Endothelial cell of umbilical vein (primary cell): ENCODE measurements around the gene KCNK13. TPM values are rescaled to one million over a fixed set of nuclear protein-coding genes. Genes with fewer than 3 reads are reported as not detected.

Experiments used
- BruUV-seq: library from RNA; stranded (reverse); fragments of 400-500 nt; replicated peaks from 2 replicates; lab custom pipeline; 2021; lab: Mats Ljungman, UMichigan
- CTCF ChIA-PET: fragments of 300-600, 350-600 bp; sonication (Branson Sonifier 250); formaldehyde crosslinking; loops from one replicate; lab custom pipeline; 2021; ENCODE audit warnings: antibody characterized with exemption, inconsistent platforms; lab: Charles Lee
- POLR2A ChIA-PET: fragments of 300-600, 350-600 bp; sonication (Branson Sonifier 250); formaldehyde crosslinking; loops from one replicate; lab custom pipeline; 2021; ENCODE audit warnings: antibody characterized with exemption, inconsistent platforms; lab: Charles Lee
- DNase-seq: peaks from one replicate; pipeline ENCODE4 v3.0.0-alpha.2; 2011; ENCODE audit warnings: low read depth, low spot score
- FAIRE-seq: peaks from 2 replicates; lab custom pipeline; 2011; peaks lifted over from hg19 to GRCh38; lab: Jason Lieb, UNC
- H2AFZ ChIP-seq: 2 replicates; pipeline ENCODE4 v1.6.0; 2012; ENCODE audit warnings: low read depth, low read length, control low read depth, inconsistent platforms
- H3K27ac ChIP-seq: 2 replicates; pipeline ENCODE4 v1.5.1; 2011; ENCODE audit warnings: low read depth, mild to moderate bottlenecking, control low read depth, low read length, moderate library complexity; ENCODE audit not compliant: insufficient read depth
- H3K27me3 ChIP-seq, 2 experiments: 2 replicates each; pipeline versions ENCODE4 v1.6.0 to v1.6.1; 2011; ENCODE audit warnings: low read length in 2 of 2, mixed read lengths in 1 of 2; ENCODE audit not compliant: control insufficient read depth in 2 of 2, insufficient read depth in 2 of 2
- H3K36me3 ChIP-seq, 2 experiments: 2 replicates in 1 of 2; 3 replicates in 1 of 2; pipeline ENCODE4 v1.5.1; 2011; ENCODE audit warnings: low read length in 2 of 2, mild to moderate bottlenecking in 1 of 2, moderate library complexity in 1 of 2; ENCODE audit not compliant: control insufficient read depth in 2 of 2, insufficient read depth in 2 of 2; ENCODE audit errors: extremely low read depth in 1 of 2
- H3K4me1 ChIP-seq: 3 replicates; pipeline ENCODE4 v1.5.1; 2011; ENCODE audit warnings: mild to moderate bottlenecking, low read length; ENCODE audit not compliant: control insufficient read depth, insufficient read depth; ENCODE audit errors: extremely low read depth
- H3K4me2 ChIP-seq: 2 replicates; pipeline ENCODE4 v1.6.1; 2011; ENCODE audit warnings: low read length, control low read depth, mixed read lengths; ENCODE audit not compliant: insufficient read depth
- H3K4me3 ChIP-seq, 3 experiments: fragments of 200-600 bp in 1 of 3; sonication (generic), shearing (Covaris generic) in 1 of 3; replicated peaks in 1 of 3; 2 replicates each; pipeline ENCODE4 v1.5.1; 2011 to 2016; ENCODE audit warnings: control low read depth in 3 of 3, low read length in 3 of 3, mild to moderate bottlenecking in 2 of 3, inconsistent platforms in 1 of 3, low read depth in 1 of 3, moderate library complexity in 1 of 3; ENCODE audit not compliant: insufficient read depth in 1 of 3
- H3K79me2 ChIP-seq: 2 replicates; pipeline ENCODE4 v1.6.0; 2012; ENCODE audit warnings: low read length, inconsistent platforms; ENCODE audit not compliant: control insufficient read depth, insufficient read depth
- H3K9ac ChIP-seq: replicated peaks from 2 replicates; pipeline ENCODE3; 2011; ENCODE audit warnings: low read length, control low read depth; ENCODE audit not compliant: insufficient read depth; ENCODE audit errors: extremely low read depth
- H3K9me1 ChIP-seq: replicated peaks from 3 replicates; pipeline ENCODE4 v1.6.0; 2011; ENCODE audit warnings: mild to moderate bottlenecking, low read length; ENCODE audit not compliant: control insufficient read depth, insufficient read depth; ENCODE audit errors: extremely low read depth
- H3K9me3 ChIP-seq: replicated peaks from 2 replicates; pipeline ENCODE4 v1.5.1; 2012; ENCODE audit warnings: low read length, inconsistent platforms; ENCODE audit not compliant: control insufficient read depth, insufficient read depth
- H4K20me1 ChIP-seq: replicated peaks from 2 replicates; pipeline ENCODE3; 2011; ENCODE audit warnings: mild to moderate bottlenecking, low read length; ENCODE audit not compliant: control insufficient read depth, insufficient read depth; ENCODE audit errors: extremely low read depth
- EZH2 ChIP-seq: IDR thresholded peaks from 2 replicates; pipeline ENCODE4 v1.6.1; 2012; ENCODE audit warnings: borderline replicate concordance, low read depth, mild to moderate bottlenecking, moderate library complexity, low read length, inconsistent platforms; ENCODE audit not compliant: severe bottlenecking
- FOS ChIP-seq: IDR thresholded peaks from 2 replicates; pipeline ENCODE4 v1.6.1; 2011; ENCODE audit warnings: mild to moderate bottlenecking, low read length, moderate library complexity, borderline replicate concordance; ENCODE audit not compliant: insufficient read depth
- GATA2 ChIP-seq: IDR thresholded peaks from 2 replicates; pipeline ENCODE4 v1.7.0; 2011; ENCODE audit warnings: low read depth, mild to moderate bottlenecking, moderate library complexity, mixed read lengths, low read length; ENCODE audit not compliant: insufficient read length, insufficient read depth
- MAX ChIP-seq: IDR thresholded peaks from 2 replicates; pipeline ENCODE4 v1.6.1; 2011; ENCODE audit not compliant: insufficient read depth, insufficient read length
- POLR2A ChIP-seq: IDR thresholded peaks from 2 replicates; pipeline ENCODE4 v1.6.1; 2012; ENCODE audit warnings: low read depth, mild to moderate bottlenecking, control low read depth, low read length
- POLR2AphosphoS5 ChIP-seq: IDR thresholded peaks from 2 replicates; pipeline ENCODE4 v1.6.1; 2012; ENCODE audit warnings: low read depth, mild to moderate bottlenecking, control low read depth, low read length, moderate library complexity; ENCODE audit not compliant: insufficient read depth
- dilution Hi-C: fragments of 300-500 bp; cut with MboI; formaldehyde crosslinking; loops from one replicate; pipeline ENCODE4 v1.15.0; 2019; ENCODE audit warnings: low sequenced_read_pairs; ENCODE audit not compliant: extremely low pct_ligation_motif_present
- intact Hi-C: fragments of 100-400 bp; cut with micrococcal nuclease; formaldehyde crosslinking; loops from one replicate; pipeline ENCODE4 v1.10.0; 2022
- polyA plus RNA-seq, 4 experiments: library from polyadenylated mRNA; depleted of rRNA in 3 of 4; stranded (reverse) in 3 of 4; unstranded in 1 of 4; fragments of >200 nt; gene quantifications; 2 replicates each; pipeline versions ENCODE4 v1.2.1 to v1.2.3, GENCODE V29; 2011 to 2012; ENCODE audit warnings: missing spikeins in 1 of 4
- total RNA-seq: library from RNA; stranded (reverse); gene quantifications from 2 replicates; pipeline ENCODE4 v1.2.3, GENCODE V29; 2021
- TF ChIP-seq, protein P1 (sequence below), 2 donors: IDR thresholded peaks; 1 replicate in 1 of 2; 2 replicates in 1 of 2; pipeline ENCODE4 v1.5.1; 2011; ENCODE audit warnings: low read length in 2 of 2, mild to moderate bottlenecking in 2 of 2, moderate library complexity in 2 of 2, control low read depth in 1 of 2, inconsistent platforms in 1 of 2, low read depth in 1 of 2; ENCODE audit not compliant: insufficient read depth in 1 of 2; ENCODE audit errors: extremely low read depth in 1 of 2

Gene KCNK13
- total and polyA plus RNA-seq, 2 donors (not counting 3 experiments of a cell fraction or from before 2014, with no cell fraction given), result not detected

DNA sequence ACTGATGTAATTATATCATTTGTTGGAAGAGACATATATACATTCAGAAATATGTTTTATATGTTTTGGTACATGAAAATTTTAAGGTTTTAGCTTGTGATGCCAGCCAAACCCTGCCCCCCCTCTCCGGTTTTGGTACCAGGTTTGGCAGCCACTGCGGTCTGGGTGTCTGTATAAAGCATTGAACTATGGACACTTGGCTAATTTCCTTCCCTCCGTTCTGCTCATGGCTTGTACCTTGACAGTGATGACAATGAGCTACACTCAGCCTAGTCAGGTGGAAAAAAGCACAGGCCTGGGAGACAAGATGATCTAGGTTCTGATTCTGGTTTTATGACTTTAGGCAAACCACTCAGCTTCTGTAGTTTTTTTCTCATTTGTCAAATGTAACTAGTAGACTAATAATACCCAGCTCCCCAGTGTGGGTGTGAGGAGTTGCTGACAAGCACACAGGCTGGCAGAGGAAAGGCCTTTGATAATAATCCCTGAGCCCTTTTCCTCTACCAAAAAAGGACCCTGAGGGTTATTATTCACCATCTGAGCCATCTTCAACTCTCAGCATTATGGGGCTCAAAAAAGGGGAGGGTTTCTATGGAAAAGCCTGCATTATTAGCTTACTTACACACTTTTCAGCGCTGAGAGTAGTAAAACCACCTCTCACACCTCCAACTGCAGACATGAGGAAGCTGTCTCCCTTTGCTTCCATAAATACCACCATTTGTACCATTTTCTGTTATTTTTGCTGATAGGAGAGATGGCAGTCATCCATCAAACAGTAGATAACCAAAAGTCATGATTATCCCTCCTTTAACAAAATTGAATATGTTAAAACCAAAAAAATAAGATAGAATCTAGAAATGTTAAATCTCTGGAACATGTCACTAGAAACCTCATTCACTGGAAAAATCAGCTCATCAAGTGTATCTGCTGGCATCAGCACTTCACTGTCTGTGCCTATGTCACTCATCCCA lies 118.3 kb downstream of the KCNK13 start:
- H3K9me1 ChIP-seq, result no peaks in the 10 kb centered on the region
- H3K4me2 ChIP-seq, result no peak overlapping the region
- DNase-seq (no peak), FAIRE-seq (no peak)
- H3K79me2 ChIP-seq, result no peaks in the 10 kb centered on the region
- CTCF ChIA-PET, result interaction anchor here (1.9 kb wide), 1 partner anchor 55 kb away, joined by 7 read pairs; no protein-coding TSS in a partner anchor
- no peaks in the 10 kb centered on the region for H3K9me3 ChIP-seq
- no peak overlapping the region for H2AFZ ChIP-seq
- H4K20me1 ChIP-seq, result no peaks in the 10 kb centered on the region
- H3K4me1 ChIP-seq, result no peaks in the 10 kb centered on the region
- H3K27ac ChIP-seq, result no peak overlapping the region
- H3K36me3 ChIP-seq, result no peaks in the 10 kb centered on the region
- intact Hi-C loops, result no loop called here
- H3K4me3 ChIP-seq, result no peak overlapping the region
- peaks cover 0 to 8% of the 10 kb centered on the region in 2 experiments for H3K27me3 ChIP-seq
- TF ChIP-seq MAX (no peak), POLR2A (no peak), EZH2 (no peak), FOS (no peak), GATA2 (no peak), POLR2AphosphoS5 (no peak)
- TF ChIP-seq, protein P1, sequence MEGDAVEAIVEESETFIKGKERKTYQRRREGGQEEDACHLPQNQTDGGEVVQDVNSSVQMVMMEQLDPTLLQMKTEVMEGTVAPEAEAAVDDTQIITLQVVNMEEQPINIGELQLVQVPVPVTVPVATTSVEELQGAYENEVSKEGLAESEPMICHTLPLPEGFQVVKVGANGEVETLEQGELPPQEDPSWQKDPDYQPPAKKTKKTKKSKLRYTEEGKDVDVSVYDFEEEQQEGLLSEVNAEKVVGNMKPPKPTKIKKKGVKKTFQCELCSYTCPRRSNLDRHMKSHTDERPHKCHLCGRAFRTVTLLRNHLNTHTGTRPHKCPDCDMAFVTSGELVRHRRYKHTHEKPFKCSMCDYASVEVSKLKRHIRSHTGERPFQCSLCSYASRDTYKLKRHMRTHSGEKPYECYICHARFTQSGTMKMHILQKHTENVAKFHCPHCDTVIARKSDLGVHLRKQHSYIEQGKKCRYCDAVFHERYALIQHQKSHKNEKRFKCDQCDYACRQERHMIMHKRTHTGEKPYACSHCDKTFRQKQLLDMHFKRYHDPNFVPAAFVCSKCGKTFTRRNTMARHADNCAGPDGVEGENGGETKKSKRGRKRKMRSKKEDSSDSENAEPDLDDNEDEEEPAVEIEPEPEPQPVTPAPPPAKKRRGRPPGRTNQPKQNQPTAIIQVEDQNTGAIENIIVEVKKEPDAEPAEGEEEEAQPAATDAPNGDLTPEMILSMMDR (IDR thresholded peaks at IDR 0.05; ENCODE audit: extremely low read depth in 1 of 2, insufficient read depth in 1 of 2, low read depth in 1 of 2, low read length in 2 of 2), result no peak
- dilution Hi-C loops, result no loop called here
- H3K9ac ChIP-seq, result no peak overlapping the region
- no TSS peak for BruUV-seq
- POLR2A ChIA-PET, result no interaction called here
